D721Med (cell line): ENCODE data around the gene NXN.

ENCODE experiments used
- DNase-seq: peaks from one replicate; pipeline ENCODE4 v3.0.0; 2011; ENCODE audit warnings: low spot score; ENCODE audit not compliant: insufficient read length
- FAIRE-seq: peaks from 2 replicates; lab custom pipeline; 2011; peaks lifted over from hg19 to GRCh38; lab: Jason Lieb, UNC
- TF ChIP-seq, protein P1 (sequence below): IDR thresholded peaks from 2 replicates; pipeline ENCODE4 v1.5.1; 2012; ENCODE audit warnings: mild to moderate bottlenecking, control low read depth; ENCODE audit not compliant: insufficient read depth; ENCODE audit errors: missing control alignments

Gene NXN

DNA sequence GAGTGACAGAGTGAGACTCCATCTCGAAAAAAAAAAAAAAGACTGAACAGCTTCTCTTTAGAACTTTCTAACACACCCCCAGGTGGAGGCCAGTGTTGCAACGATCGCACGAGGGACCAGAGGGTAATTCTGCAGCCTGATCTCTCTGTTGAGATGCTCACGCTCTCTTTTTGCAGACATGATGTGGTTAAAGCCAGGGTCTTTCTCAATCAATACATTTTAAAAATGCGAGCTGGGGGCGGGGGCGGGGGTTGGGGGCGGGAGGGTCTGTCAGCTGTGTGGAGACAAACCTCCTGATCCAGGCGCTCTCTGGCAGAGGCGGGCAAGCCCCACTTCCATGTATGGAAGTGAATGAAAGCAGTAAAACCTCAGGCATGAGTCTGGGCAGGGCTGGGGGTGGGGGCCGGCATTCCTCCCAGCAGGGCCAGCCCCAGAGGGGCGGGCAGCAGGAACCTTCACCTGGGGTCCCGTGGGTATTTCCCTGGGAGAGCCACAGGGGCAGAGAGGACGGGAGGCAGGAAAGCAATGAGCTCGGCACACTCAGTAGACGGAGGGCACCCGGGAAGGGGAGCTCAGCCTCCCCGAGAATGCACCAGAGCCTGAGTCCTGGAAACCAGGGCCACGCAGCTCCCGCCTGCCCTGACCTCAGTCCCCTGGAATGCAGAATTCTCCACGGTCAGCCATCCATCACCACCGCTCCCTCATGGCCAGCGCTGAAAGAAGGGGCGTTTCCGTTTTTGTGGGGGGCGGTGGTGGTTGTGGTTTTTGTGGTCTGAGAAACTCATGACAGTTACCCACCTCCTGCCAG, 28.0 kb downstream of the NXN start:
- FAIRE-seq (no peak), DNase-seq (no peak)
- TF ChIP-seq, protein P1, sequence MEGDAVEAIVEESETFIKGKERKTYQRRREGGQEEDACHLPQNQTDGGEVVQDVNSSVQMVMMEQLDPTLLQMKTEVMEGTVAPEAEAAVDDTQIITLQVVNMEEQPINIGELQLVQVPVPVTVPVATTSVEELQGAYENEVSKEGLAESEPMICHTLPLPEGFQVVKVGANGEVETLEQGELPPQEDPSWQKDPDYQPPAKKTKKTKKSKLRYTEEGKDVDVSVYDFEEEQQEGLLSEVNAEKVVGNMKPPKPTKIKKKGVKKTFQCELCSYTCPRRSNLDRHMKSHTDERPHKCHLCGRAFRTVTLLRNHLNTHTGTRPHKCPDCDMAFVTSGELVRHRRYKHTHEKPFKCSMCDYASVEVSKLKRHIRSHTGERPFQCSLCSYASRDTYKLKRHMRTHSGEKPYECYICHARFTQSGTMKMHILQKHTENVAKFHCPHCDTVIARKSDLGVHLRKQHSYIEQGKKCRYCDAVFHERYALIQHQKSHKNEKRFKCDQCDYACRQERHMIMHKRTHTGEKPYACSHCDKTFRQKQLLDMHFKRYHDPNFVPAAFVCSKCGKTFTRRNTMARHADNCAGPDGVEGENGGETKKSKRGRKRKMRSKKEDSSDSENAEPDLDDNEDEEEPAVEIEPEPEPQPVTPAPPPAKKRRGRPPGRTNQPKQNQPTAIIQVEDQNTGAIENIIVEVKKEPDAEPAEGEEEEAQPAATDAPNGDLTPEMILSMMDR: no peak

DNA sequence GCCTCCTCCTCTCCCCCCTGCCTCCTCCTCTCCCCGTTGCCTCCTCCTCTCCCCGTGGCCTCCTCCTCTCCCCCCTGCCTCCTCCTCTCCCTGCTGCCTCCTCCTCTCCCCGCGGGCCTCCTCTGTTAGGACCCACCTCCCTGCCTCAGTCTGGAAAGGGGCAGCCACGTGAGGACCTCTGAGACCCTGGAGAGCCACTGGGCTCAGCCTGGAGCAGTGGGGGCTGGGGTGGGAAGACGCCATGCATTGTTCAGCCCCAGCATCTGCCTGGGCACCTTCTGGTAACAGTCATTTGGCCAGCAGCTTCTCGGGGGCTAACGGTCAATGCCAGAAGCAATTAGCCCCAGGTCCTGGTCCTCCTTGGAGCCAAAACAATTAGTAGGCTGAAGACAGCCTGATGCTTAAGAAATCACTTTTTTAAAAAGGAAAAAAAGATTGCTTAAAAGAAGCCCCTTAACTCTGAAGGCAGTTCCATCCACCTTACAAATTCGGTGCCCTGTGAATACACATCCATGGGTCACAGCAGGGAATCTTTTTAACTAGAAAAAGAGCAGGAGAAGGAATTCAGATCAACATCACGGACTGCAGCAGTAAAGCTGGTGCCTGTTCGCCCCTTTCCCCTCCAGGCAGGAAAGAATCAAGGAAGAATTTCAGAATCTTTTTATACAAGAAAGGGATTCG, 29.8 kb downstream of the NXN start:
- FAIRE-seq: no peak
- TF ChIP-seq, protein P1: no peak
- DNase-seq: no peak

DNA sequence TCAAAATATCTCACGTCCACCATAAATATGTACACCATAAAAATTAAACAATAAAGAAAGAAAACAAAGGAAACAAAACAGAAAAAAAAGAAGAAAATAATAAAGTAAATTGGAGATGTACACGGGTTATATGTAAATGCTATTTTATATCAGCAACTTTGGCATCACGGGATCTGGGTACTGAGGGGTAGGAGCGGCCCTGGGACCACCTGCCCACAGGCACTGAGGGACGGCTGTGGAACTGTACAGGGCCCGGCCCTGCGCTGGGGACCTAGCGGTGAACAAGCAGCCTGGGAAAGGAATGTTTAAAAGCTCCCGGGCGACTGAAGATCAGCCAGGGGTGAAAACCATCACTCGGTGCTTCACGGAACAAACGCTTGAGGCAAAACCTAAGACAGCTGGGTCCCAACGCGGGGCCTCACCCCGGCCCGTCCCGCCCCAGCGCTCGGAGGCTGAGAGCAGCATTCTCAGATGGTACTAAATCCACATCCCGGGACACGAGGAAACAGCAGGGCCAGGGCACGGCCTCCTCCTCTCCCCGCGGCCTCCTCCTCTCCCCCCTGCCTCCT, 31.2 kb downstream of the NXN start:
- DNase-seq: no peak
- TF ChIP-seq, protein P1: no peak
- FAIRE-seq: no peak

DNA sequence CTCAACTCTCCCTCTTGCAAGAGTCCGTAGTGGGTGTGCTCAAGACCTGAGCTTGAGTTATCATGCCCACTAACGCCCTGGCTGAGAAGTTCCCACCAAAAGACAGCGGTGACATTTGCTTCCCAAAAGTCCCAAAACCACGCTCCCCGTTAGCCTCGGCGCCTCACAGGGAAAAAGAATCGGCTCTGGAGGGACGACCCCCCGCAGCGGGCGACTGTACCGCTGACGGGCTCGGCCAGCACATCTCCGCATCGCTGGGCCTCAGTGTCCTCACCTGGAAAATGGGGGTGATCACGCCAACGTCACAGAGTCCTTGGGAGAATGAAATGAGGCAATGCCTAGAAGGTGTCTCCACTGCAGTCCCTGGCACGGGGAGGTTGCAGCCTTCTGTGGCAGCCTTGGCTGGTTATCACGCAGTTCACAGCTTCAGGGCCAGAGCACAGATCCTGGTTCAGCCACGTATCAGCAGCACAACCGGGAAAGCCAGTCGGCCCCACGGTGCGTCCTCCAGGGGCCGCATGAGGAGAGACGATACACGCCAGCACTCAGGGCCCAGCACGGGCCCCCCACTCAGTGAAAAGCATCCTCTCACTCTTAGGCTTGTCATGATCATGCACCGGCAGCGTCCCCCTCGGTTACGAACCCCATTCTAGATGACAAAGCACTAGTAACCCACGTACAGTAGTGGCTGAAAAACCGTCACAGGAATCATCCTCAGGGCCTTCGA, 32.9 kb downstream of the NXN start:
- FAIRE-seq (no peak), DNase-seq (no peak)
- TF ChIP-seq, protein P1: no peak

DNA sequence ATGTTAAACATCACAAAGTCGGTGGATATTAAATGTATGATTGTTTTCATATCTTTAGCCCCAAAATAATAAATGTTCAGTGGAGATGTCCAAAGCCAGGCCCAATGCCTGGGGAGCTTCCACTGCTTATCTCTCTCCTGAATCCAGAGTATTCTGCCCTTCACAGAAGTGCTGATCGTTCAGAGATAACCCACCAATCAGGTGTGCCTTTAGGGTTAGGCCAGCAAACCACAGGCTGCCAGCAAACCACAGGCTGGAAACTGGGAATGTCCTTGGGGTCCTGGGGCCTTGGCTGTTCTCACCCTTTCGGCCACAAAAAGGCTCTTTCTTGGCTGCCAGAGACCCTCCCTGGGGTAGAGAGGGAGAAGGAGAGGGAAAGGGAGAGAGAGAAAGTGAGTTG, 33.9 kb downstream of the NXN start:
- no peak for DNase-seq
- TF ChIP-seq, protein P1: no peak
- FAIRE-seq: no peak

DNA sequence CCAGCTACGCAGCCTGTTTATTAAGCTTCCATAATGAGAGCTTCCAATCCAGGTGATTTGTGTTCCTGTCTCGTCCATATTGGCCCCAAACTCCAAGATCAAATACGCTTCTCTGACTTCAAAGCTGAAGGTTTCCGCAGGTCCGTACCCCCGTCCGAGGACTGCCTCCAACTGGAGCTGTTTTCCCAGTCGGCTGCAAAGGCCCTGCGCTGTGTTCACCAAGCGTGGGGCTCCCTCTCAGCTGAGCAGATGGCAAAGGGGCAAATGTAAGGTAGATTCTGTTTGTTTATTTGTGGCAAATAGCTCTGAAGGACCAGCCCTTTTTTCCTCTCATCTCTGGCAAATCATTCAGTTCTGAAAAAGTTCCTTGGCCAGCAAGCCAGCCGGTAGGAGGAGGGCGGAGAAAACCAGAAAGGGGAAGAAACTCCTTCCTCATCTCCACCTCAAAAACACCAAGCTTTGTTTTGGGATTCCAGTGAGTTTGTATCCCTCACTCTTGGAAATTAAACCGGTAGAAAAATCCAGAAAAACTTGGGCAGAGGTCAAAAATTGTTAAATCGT, 35.2 kb downstream of the NXN start:
- DNase-seq (no peak), FAIRE-seq (no peak)
- TF ChIP-seq, protein P1: no peak
